Purkinje cell (primary cell): ENCODE measurements around the gene MGST3. TPM values are rescaled to one million over a fixed set of nuclear protein-coding genes. Genes with fewer than 3 reads are reported as not detected.

ENCODE experiments used
- polyA plus RNA-seq: library from polyadenylated mRNA; unstranded; fragments of >200 nt; fragmentation: Nextera tagmentation; gene quantifications from 2 replicates; pipeline ENCODE4 v1.2.1, GENCODE V29; 2014

Gene MGST3
- polyA plus RNA-seq = 945 and 1,054 TPM in 2 replicates

GRCh38 chr1:165630629-165631341 is at the start of gene MGST3:
Gene MGST3, plus strand, starts transcription at chr1:165631234. Its CDS starts 18,614 bp downstream, at chr1:165649848.

DNA sequence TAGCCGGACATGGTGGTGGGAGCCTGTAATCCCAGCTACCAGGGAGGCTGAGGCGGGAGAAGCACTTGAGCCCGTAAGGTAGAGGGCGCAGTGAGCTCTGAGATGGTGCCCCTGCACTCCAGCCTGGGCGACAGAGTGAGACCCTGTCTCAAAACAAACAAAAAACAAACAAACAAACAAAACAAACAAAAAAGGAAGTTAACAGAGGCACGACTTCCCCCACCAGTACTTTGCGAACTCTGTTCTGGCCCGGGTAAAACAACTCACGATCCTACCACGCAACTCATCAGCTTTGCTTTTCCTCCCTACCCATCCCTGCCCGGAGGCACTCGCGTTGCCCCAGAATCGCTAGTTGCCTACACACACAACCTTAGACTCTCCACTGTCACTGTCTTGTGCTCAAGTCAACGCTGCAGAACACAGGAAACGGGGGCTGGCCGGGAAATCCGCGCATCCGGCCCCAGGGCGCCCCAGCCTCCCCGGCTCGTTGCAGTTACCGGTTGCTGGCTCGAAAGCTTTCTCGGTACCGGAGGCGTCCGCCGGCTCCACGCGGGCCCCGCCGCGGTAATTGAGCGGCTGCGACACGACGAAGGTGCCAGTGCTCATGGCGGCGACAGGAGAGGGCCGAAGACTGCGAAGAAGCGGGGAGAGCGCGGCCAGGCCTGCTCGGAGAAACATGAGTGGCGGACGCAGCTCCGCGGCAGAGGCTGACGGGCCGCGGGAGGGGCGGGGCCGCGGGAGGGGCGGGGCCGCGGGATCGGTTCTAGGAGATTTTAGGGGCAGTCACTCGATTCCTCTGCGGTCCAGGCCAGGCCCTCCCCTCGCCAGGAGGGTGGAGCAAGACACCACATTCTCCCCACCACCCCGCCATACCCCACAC is 67.1 kb downstream of the MGST3 start, which contains the start of gene ALDH9A1:
ALDH9A1 (minus strand) TSS at position 682 of the 880 bp plus-strand sequence; CDS start at position 678, 4 bp downstream.

Other genes starting within 250 kb of the MGST3 start
- gene RXRG, start 186.1 kb upstream of the MGST3 start, polyA plus RNA-seq = not detected in 2 replicates
- not detected in 2 replicates for gene LRRC52, start 87.2 kb upstream of the MGST3 start, polyA plus RNA-seq
- gene ALDH9A1, start 67.3 kb downstream of the MGST3 start, polyA plus RNA-seq = 42.1 and 43.5 TPM in 2 replicates
- 406 and 436 TPM in 2 replicates for gene TMCO1, start 137.6 kb downstream of the MGST3 start, polyA plus RNA-seq
- gene UCK2, start 196.4 kb downstream of the MGST3 start, polyA plus RNA-seq = 24.5 and 37.9 TPM in 2 replicates